Measurements from ENCODE around the gene ADIPOR1.

DNA sequence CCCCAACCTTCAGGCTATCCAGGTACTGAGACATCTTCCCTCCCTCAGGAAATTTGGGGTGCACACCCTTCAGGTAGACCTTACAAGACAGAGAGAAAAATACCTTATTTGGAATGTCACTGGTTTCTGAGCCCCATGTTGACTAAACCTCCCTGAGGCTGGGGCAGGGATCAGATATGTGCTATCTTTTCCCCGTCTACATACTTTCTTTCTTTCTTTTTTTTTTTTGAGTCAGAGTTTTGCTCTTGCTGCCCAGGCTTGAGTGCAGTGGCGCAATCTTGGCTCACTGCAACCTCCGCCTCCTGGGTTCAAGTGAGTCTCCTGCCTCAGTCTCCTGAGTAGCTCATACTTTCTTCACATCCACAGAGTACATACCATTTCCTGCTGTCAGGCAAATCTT, 7.3 kb upstream of the ADIPOR1 start:
- TF ChIP-seq, protein P1, sequence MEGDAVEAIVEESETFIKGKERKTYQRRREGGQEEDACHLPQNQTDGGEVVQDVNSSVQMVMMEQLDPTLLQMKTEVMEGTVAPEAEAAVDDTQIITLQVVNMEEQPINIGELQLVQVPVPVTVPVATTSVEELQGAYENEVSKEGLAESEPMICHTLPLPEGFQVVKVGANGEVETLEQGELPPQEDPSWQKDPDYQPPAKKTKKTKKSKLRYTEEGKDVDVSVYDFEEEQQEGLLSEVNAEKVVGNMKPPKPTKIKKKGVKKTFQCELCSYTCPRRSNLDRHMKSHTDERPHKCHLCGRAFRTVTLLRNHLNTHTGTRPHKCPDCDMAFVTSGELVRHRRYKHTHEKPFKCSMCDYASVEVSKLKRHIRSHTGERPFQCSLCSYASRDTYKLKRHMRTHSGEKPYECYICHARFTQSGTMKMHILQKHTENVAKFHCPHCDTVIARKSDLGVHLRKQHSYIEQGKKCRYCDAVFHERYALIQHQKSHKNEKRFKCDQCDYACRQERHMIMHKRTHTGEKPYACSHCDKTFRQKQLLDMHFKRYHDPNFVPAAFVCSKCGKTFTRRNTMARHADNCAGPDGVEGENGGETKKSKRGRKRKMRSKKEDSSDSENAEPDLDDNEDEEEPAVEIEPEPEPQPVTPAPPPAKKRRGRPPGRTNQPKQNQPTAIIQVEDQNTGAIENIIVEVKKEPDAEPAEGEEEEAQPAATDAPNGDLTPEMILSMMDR (IDR thresholded peaks at IDR 0.05): no peak
- TF ChIP-seq POLR2A (IDR thresholded peaks at IDR 0.05) (no peak), POLR2AphosphoS5 (IDR thresholded peaks at IDR 0.05) (no peak)
